ENCODE measurements around the gene SLC22A5.

- TF ChIP-seq CTCF (IDR thresholded peaks at IDR 0.05) (no peak), POLR2A (IDR thresholded peaks at IDR 0.05) (no peak)
Measured at GRCh38 chr5:132396589-132397031, 27.1 kb downstream of the SLC22A5 start.

Data from heart left ventricle (tissue), 13 donors.